Neural cell (in vitro differentiated cells): ENCODE data around the gene ANKRD40CL. TPM values are rescaled to one million over a fixed set of nuclear protein-coding genes. Genes with fewer than 3 reads are reported as not detected.

Experiments used
- H2AFZ ChIP-seq: fragments of 200-600, 300-800 bp; sonication (generic), shearing (Covaris generic); 2 replicates; pipeline ENCODE4 v1.6.0; 2014; ENCODE audit warnings: low read depth, mild to moderate bottlenecking, antibody characterized with exemption, low read length, moderate library complexity
- H3F3A ChIP-seq: fragments of 200-600 bp; shearing (Covaris generic); 2 replicates; pipeline ENCODE4 v1.6.1; 2016; ENCODE audit warnings: mild to moderate bottlenecking, moderate library complexity, mixed read lengths, antibody characterized with exemption, low read length; ENCODE audit not compliant: insufficient read depth, poor library complexity, severe bottlenecking
- H3K27ac ChIP-seq: fragments of 200-600, 300-800 bp; sonication (generic), shearing (Covaris generic); 2 replicates; pipeline ENCODE4 v1.5.1; 2014; ENCODE audit warnings: mild to moderate bottlenecking, low read length, moderate library complexity
- H3K27me3 ChIP-seq: fragments of 300-800, 200-600 bp; sonication (generic), shearing (Covaris generic); 2 replicates; pipeline ENCODE4 v1.6.0; 2014; ENCODE audit warnings: mild to moderate bottlenecking, low read depth, low read length, moderate library complexity; ENCODE audit not compliant: insufficient read depth
- H3K36me3 ChIP-seq: fragments of 300-800, 200-600 bp; sonication (generic), shearing (Covaris generic); 2 replicates; pipeline ENCODE4 v1.5.1; 2014; ENCODE audit warnings: mild to moderate bottlenecking, antibody characterized with exemption, low read length, moderate library complexity; ENCODE audit not compliant: insufficient read depth
- H3K4me2 ChIP-seq: fragments of 300-800, 200-600 bp; sonication (generic), shearing (Covaris generic); 2 replicates; pipeline ENCODE4 v1.6.0; 2014; ENCODE audit warnings: mild to moderate bottlenecking, low read length
- H3K4me3 ChIP-seq: fragments of 300-800, 200-600 bp; sonication (generic), shearing (Covaris generic); 2 replicates; pipeline ENCODE4 v1.5.1; 2014; ENCODE audit warnings: mild to moderate bottlenecking, low read length, moderate library complexity
- H3K79me2 ChIP-seq: fragments of 200-600 bp; shearing (Covaris generic); replicated peaks from 2 replicates; pipeline ENCODE4 v1.6.0; 2014; ENCODE audit warnings: mild to moderate bottlenecking, low read length, moderate library complexity; ENCODE audit not compliant: insufficient read depth
- H3K9ac ChIP-seq: fragments of 300-800, 200-600 bp; sonication (generic), shearing (Covaris generic); 2 replicates; pipeline ENCODE4 v1.6.1; 2016; ENCODE audit warnings: mild to moderate bottlenecking, low read length, mixed read lengths
- H3K9me2 ChIP-seq: fragments of 200-600 bp; shearing (Covaris generic); 2 replicates; pipeline ENCODE4 v1.6.1; 2016; ENCODE audit warnings: mild to moderate bottlenecking, low read length, mixed read lengths; ENCODE audit not compliant: insufficient read depth
- H3K9me3 ChIP-seq: fragments of 200-600, 300-800 bp; sonication (generic), shearing (Covaris generic); 2 replicates; pipeline ENCODE4 v1.6.1; 2016; ENCODE audit warnings: mild to moderate bottlenecking, mixed run types, low read length, moderate library complexity, mixed read lengths
- H4K20me1 ChIP-seq: fragments of 200-600 bp; shearing (Covaris generic); 2 replicates; pipeline ENCODE4 v1.6.1; 2016; ENCODE audit warnings: mild to moderate bottlenecking, mixed run types; ENCODE audit not compliant: insufficient read depth
- CTCF ChIP-seq: fragments of 450-650 bp; IDR thresholded peaks from 2 replicates; pipeline ENCODE4 v1.5.1; 2014; ENCODE audit warnings: antibody characterized with exemption, mild to moderate bottlenecking, moderate library complexity; ENCODE audit not compliant: poor library complexity, severe bottlenecking
- EP300 ChIP-seq: fragments of 450-650 bp; conservative IDR thresholded peaks from 2 replicates; pipeline ENCODE4 v1.6.1; 2014; ENCODE audit warnings: antibody characterized with exemption, mild to moderate bottlenecking, moderate library complexity; ENCODE audit not compliant: poor library complexity, severe bottlenecking
- EZH2 ChIP-seq: fragments of 200-600, 300-800 bp; shearing (Covaris generic), sonication (generic); IDR thresholded peaks from 2 replicates; pipeline ENCODE4 v1.6.1; 2014; ENCODE audit warnings: antibody characterized with exemption, low read length, borderline replicate concordance, mild to moderate bottlenecking; ENCODE audit not compliant: insufficient read depth, poor library complexity, severe bottlenecking
- MXI1 ChIP-seq: fragments of 450-650 bp; conservative IDR thresholded peaks from 2 replicates; pipeline ENCODE4 v1.6.1; 2014; ENCODE audit warnings: antibody characterized with exemption, mild to moderate bottlenecking; ENCODE audit not compliant: poor library complexity, severe bottlenecking
- POLR2AphosphoS5 ChIP-seq: IDR thresholded peaks from 2 replicates; pipeline ENCODE4 v1.6.1; 2012
- RAD21 ChIP-seq: fragments of 450-650 bp; conservative IDR thresholded peaks from 2 replicates; pipeline ENCODE4 v1.6.1; 2014; ENCODE audit warnings: antibody characterized with exemption, mild to moderate bottlenecking, moderate library complexity
- REST ChIP-seq: IDR thresholded peaks from 2 replicates; pipeline ENCODE4 v1.6.1; 2012; ENCODE audit warnings: borderline replicate concordance
- SMC3 ChIP-seq: fragments of 450-650 bp; conservative IDR thresholded peaks from 2 replicates; pipeline ENCODE4 v1.6.1; 2014; ENCODE audit warnings: antibody characterized with exemption, mild to moderate bottlenecking, moderate library complexity; ENCODE audit not compliant: poor library complexity
- TAF1 ChIP-seq: IDR thresholded peaks from 2 replicates; pipeline ENCODE4 v1.6.1; 2012; ENCODE audit warnings: low read depth
- polyA plus RNA-seq: library from polyadenylated mRNA; depleted of rRNA; stranded (reverse); fragments of >200 nt; gene quantifications from 2 replicates; pipeline ENCODE4 v1.2.3, GENCODE V29; 2014

The ANKRD40CL gene
- polyA plus RNA-seq, 1 donor from 2014 or later, result not detected

GRCh38 chr17:50803676-50804075, 36.4 kb upstream of the ANKRD40CL start:
- H3K9ac ChIP-seq, result no peak overlapping the region
- H3K27me3 ChIP-seq, result no peaks in the 10 kb centered on the region
- no peak overlapping the region for H3K4me2 ChIP-seq
- no peaks in the 10 kb centered on the region for H3K36me3 ChIP-seq
- H4K20me1 ChIP-seq, result no peaks in the 10 kb centered on the region
- H3K4me3 ChIP-seq, result no peak overlapping the region
- no peaks in the 10 kb centered on the region for H3K79me2 ChIP-seq
- H3K27ac ChIP-seq, result no peak overlapping the region
- H2AFZ ChIP-seq, result no peak overlapping the region
- H3F3A ChIP-seq, result no peaks in the 10 kb centered on the region
- H3K9me3 ChIP-seq, result no peaks in the 10 kb centered on the region
- TF ChIP-seq REST (no peak), POLR2AphosphoS5 (no peak), CTCF (no peak), SMC3 (no peak), EP300 (no peak), MXI1 (no peak), RAD21 (no peak), TAF1 (no peak), EZH2 (no peak)
- no peaks in the 10 kb centered on the region for H3K9me2 ChIP-seq

- no peak overlapping the region for H3K9ac ChIP-seq
- no peak overlapping the region for H3K4me3 ChIP-seq
- H3K27me3 ChIP-seq, result no peaks in the 10 kb centered on the region
- H3F3A ChIP-seq, result no peaks in the 10 kb centered on the region
- H3K9me3 ChIP-seq, result no peaks in the 10 kb centered on the region
- no peaks in the 10 kb centered on the region for H4K20me1 ChIP-seq
- no peak overlapping the region for H2AFZ ChIP-seq
- no peak overlapping the region for H3K27ac ChIP-seq
- H3K4me2 ChIP-seq, result no peak overlapping the region
- H3K36me3 ChIP-seq, result no peaks in the 10 kb centered on the region
- no peaks in the 10 kb centered on the region for H3K9me2 ChIP-seq
- H3K79me2 ChIP-seq, result no peaks in the 10 kb centered on the region
- TF ChIP-seq MXI1 (no peak), EP300 (no peak), TAF1 (no peak), SMC3 (no peak)
Measured at GRCh38 chr17:50802609-50803571, 35.6 kb upstream of the ANKRD40CL start.
